BLaER1 (cell line): ENCODE measurements around the gene ASAH2.
"Not testable (repeated sequence)": the region's sequence is repeated elsewhere in the genome, so short reads cannot be mapped to it uniquely, and the experiment has no call there.

ENCODE experiments used
- H3K27ac ChIP-seq: shearing (Covaris generic); formaldehyde crosslinking; 2 replicates; pipeline ENCODE4 v1.8.1; 2022
- H3K27me3 ChIP-seq: shearing (Covaris generic); formaldehyde crosslinking; 2 replicates; pipeline ENCODE4 v1.8.1; 2022
- H3K36me3 ChIP-seq: shearing (Covaris generic); formaldehyde crosslinking; 2 replicates; pipeline ENCODE4 v1.8.1; 2022
- H3K4me1 ChIP-seq: shearing (Covaris generic); formaldehyde crosslinking; 2 replicates; pipeline ENCODE4 v1.8.1; 2022
- H3K4me2 ChIP-seq: shearing (Covaris generic); formaldehyde crosslinking; 2 replicates; pipeline ENCODE4 v1.8.1; 2022
- H3K4me3 ChIP-seq: shearing (Covaris generic); formaldehyde crosslinking; 2 replicates; pipeline ENCODE4 v1.8.1; 2022
- H3K9ac ChIP-seq: shearing (Covaris generic); formaldehyde crosslinking; 2 replicates; pipeline ENCODE4 v1.8.1; 2022
- H3K9me3 ChIP-seq: shearing (Covaris generic); formaldehyde crosslinking; 2 replicates; pipeline ENCODE4 v1.8.1; 2022
- H4K20me1 ChIP-seq: shearing (Covaris generic); formaldehyde crosslinking; 2 replicates; pipeline ENCODE4 v1.8.1; 2022
- Cebpa-rat ChIP-seq: shearing (Covaris generic); IDR thresholded peaks from 2 replicates; pipeline ENCODE4 v1.8.1; 2022

Gene ASAH2

GRCh38 chr10:50260791-50261281 lies 9.5 kb upstream of the ASAH2 start:
- Histone ChIP-seq H3K36me3 (no peaks in the 10 kb centered on the region), H3K4me2 (peak overlapping the region; percentile 69), H4K20me1 (no peaks in the 10 kb centered on the region), H3K27ac (no peak overlapping the region), H3K9ac (no peak overlapping the region), H3K27me3 (no peaks in the 10 kb centered on the region), H3K4me3 (no peak overlapping the region), H3K4me1 (peaks cover 41% of the 10 kb centered on the region), H3K9me3 (peaks cover 11% of the 10 kb centered on the region)
- TF ChIP-seq Cebpa-rat: no peak

GRCh38 chr10:50254479-50254878 lies 3.2 kb upstream of the ASAH2 start:
- no peaks in the 10 kb centered on the region for H4K20me1 ChIP-seq
- no peaks in the 10 kb centered on the region for H3K9me3 ChIP-seq
- H3K4me1 ChIP-seq: peaks cover 4% of the 10 kb centered on the region
- no peak overlapping the region for H3K4me2 ChIP-seq
- H3K4me3 ChIP-seq: no peak overlapping the region
- no peak for TF ChIP-seq Cebpa-rat
- H3K36me3 ChIP-seq: no peaks in the 10 kb centered on the region
- no peak overlapping the region for H3K27ac ChIP-seq
- H3K27me3 ChIP-seq: no peaks in the 10 kb centered on the region
- no peak overlapping the region for H3K9ac ChIP-seq

- no peak overlapping the region for H3K4me2 ChIP-seq
- no peaks in the 10 kb centered on the region for H3K36me3 ChIP-seq
- no peak for TF ChIP-seq Cebpa-rat
- H3K9ac ChIP-seq: no peak overlapping the region
- no peaks in the 10 kb centered on the region for H3K9me3 ChIP-seq
- no peak overlapping the region for H3K27ac ChIP-seq
- H3K27me3 ChIP-seq: no peaks in the 10 kb centered on the region
- no peak overlapping the region for H3K4me3 ChIP-seq
- no peaks in the 10 kb centered on the region for H4K20me1 ChIP-seq
- no peaks in the 10 kb centered on the region for H3K4me1 ChIP-seq
Observed at GRCh38 chr10:50250096-50250854, 1.0 kb downstream of the ASAH2 start.

DNA sequence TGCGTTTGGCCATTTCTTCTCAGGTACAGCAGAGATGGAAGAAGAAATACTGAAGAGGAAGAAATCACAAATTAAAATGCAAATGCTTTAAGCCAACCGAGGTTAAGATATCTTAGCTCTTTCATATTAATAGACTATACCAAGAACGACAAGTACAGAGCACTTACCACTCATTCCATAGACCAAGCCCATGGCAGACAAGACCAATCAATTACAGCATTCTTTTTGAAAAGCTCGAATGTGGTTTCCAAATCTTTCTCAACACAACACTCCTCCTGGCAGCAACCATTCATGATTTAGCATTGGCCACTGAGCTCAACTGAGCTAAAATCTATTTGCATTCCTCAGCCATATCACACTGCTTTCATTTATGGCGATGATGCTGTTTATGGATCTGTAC lies 2.7 kb downstream of the ASAH2 start:
- H3K4me2 ChIP-seq: no peak overlapping the region
- no peaks in the 10 kb centered on the region for H3K36me3 ChIP-seq
- H3K9ac ChIP-seq: no peak overlapping the region
- H3K9me3 ChIP-seq: no peaks in the 10 kb centered on the region
- H3K27ac ChIP-seq: no peak overlapping the region
- no peaks in the 10 kb centered on the region for H4K20me1 ChIP-seq
- no peak for TF ChIP-seq Cebpa-rat
- H3K4me1 ChIP-seq: no peaks in the 10 kb centered on the region
- no peaks in the 10 kb centered on the region for H3K27me3 ChIP-seq
- H3K4me3 ChIP-seq: no peak overlapping the region

DNA sequence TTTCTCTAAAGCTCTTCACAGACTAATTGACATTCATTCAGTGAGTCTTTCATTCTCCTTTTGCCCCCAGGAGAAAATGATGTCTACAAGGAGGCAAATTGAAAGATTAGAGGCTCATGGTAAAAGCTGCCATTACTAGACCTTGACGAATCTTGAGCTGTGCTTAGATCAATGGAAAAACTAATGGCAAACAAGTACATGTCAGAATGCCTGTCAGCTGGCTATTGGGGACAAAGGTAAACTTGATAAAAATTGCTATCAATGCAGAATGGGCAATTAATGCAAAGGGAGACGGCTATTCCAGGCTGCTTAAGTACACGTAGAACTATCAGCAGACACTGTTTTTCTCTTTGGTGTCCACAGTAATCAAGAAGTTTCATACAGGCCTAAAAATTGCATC lies 3.3 kb downstream of the ASAH2 start:
- no peak overlapping the region for H3K4me2 ChIP-seq
- H3K9ac ChIP-seq: no peak overlapping the region
- no peak overlapping the region for H3K4me3 ChIP-seq
- no peaks in the 10 kb centered on the region for H3K36me3 ChIP-seq
- no peaks in the 10 kb centered on the region for H4K20me1 ChIP-seq
- H3K4me1 ChIP-seq: no peaks in the 10 kb centered on the region
- no peaks in the 10 kb centered on the region for H3K9me3 ChIP-seq
- no peak for TF ChIP-seq Cebpa-rat
- H3K27ac ChIP-seq: no peak overlapping the region
- H3K27me3 ChIP-seq: no peaks in the 10 kb centered on the region

GRCh38 chr10:50244201-50244600 lies 7.1 kb downstream of the ASAH2 start:
- H3K27ac ChIP-seq: no peak overlapping the region
- H3K4me1 ChIP-seq: no peaks in the 10 kb centered on the region
- no peaks in the 10 kb centered on the region for H3K27me3 ChIP-seq
- no peaks in the 10 kb centered on the region for H3K9me3 ChIP-seq
- no peaks in the 10 kb centered on the region for H3K36me3 ChIP-seq
- no peak overlapping the region for H3K9ac ChIP-seq
- H3K4me2 ChIP-seq: no peak overlapping the region
- TF ChIP-seq Cebpa-rat: no peak
- no peaks in the 10 kb centered on the region for H4K20me1 ChIP-seq
- H3K4me3 ChIP-seq: no peak overlapping the region

DNA sequence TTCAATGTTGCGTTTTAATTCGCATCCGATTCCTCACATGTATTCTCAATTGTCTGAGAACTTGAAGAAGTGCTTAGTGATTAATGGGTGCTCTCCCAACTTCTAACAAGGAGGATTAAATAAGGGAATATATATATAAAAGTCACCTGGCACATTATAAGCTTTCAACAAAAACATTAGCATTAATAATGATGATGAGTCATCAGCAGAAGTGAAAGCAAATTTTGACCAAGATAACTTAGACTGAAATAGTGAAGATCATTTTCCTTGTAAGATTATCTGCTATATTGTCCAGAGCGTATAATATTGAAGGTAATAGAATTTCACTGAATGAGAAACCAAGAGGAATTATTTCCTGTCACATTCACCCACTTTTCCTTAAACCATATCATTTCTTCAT lies 8.5 kb downstream of the ASAH2 start:
- Histone ChIP-seq H4K20me1 (no peaks in the 10 kb centered on the region), H3K9ac (no peak overlapping the region), H3K4me3 (no peak overlapping the region), H3K27me3 (no peaks in the 10 kb centered on the region), H3K4me2 (no peak overlapping the region), H3K4me1 (peaks cover 7% of the 10 kb centered on the region; the same call in 1 of the 2 replicates), H3K27ac (no peak overlapping the region), H3K36me3 (no peaks in the 10 kb centered on the region), H3K9me3 (no peaks in the 10 kb centered on the region)
- TF ChIP-seq Cebpa-rat: no peak

DNA sequence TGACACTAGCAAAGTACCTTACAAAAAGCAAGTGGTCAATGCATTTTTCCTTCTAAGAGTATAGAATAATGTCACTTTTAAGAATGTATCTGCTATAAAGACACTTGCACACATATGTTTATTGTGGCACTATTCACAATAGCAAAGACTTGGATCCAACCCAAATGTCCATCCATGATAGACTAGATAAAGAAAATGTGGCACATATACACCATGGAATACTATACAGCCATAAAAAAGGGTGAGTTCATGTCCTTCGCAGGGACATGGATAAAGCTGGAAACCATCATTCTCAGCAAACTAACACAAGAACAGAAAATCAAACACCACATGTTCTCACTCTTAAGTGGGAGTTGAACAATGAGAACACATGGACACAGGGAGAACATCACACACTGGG lies 9.8 kb downstream of the ASAH2 start:
- H3K36me3 ChIP-seq, H3K9me3 ChIP-seq, H3K9ac ChIP-seq, H3K4me1 ChIP-seq, H3K4me3 ChIP-seq, H3K27me3 ChIP-seq, H3K27ac ChIP-seq, H3K4me2 ChIP-seq, H4K20me1 ChIP-seq: not testable (repeated sequence)

- H4K20me1 ChIP-seq: no peaks in the 10 kb centered on the region
- no peaks in the 10 kb centered on the region for H3K27me3 ChIP-seq
- no peak overlapping the region for H3K27ac ChIP-seq
- H3K9me3 ChIP-seq: no peaks in the 10 kb centered on the region
- no peak overlapping the region for H3K4me2 ChIP-seq
- no peak for TF ChIP-seq Cebpa-rat
- H3K36me3 ChIP-seq: no peaks in the 10 kb centered on the region
- no peak overlapping the region for H3K4me3 ChIP-seq
- no peak overlapping the region for H3K9ac ChIP-seq
- H3K4me1 ChIP-seq: peaks cover 7% of the 10 kb centered on the region; the same call in 1 of the 2 replicates
Observed at GRCh38 chr10:50234486-50234885, 16.8 kb downstream of the ASAH2 start.

- Histone ChIP-seq H3K4me3 (no peak overlapping the region), H3K9me3 (no peaks in the 10 kb centered on the region), H3K36me3 (no peaks in the 10 kb centered on the region), H3K27me3 (no peaks in the 10 kb centered on the region), H3K27ac (no peak overlapping the region), H3K9ac (no peak overlapping the region), H3K4me1 (no peaks in the 10 kb centered on the region), H4K20me1 (no peaks in the 10 kb centered on the region), H3K4me2 (no peak overlapping the region)
- TF ChIP-seq Cebpa-rat: no peak
Observed at GRCh38 chr10:50232261-50232639, 19.1 kb downstream of the ASAH2 start.
